Endothelial cell of umbilical vein (primary cell): Measurements from ENCODE around the gene LPP. TPM values are rescaled to one million over a fixed set of nuclear protein-coding genes. Genes with fewer than 3 reads are reported as not detected.

Experiments
- BruUV-seq: library from RNA; stranded (reverse); fragments of 400-500 nt; replicated peaks from 2 replicates; lab custom pipeline; 2021; lab: Mats Ljungman, UMichigan
- CTCF ChIA-PET: fragments of 300-600, 350-600 bp; sonication (Branson Sonifier 250); formaldehyde crosslinking; loops from one replicate; lab custom pipeline; 2021; ENCODE audit warnings: antibody characterized with exemption, inconsistent platforms; lab: Charles Lee
- POLR2A ChIA-PET: fragments of 300-600, 350-600 bp; sonication (Branson Sonifier 250); formaldehyde crosslinking; loops from one replicate; lab custom pipeline; 2021; ENCODE audit warnings: antibody characterized with exemption, inconsistent platforms; lab: Charles Lee
- DNase-seq: peaks from one replicate; pipeline ENCODE4 v3.0.0-alpha.2; 2011; ENCODE audit warnings: low read depth, low spot score
- FAIRE-seq: peaks from 2 replicates; lab custom pipeline; 2011; peaks lifted over from hg19 to GRCh38; lab: Jason Lieb, UNC
- H2AFZ ChIP-seq: 2 replicates; pipeline ENCODE4 v1.6.0; 2012; ENCODE audit warnings: low read depth, low read length, control low read depth, inconsistent platforms
- H3K27ac ChIP-seq: 2 replicates; pipeline ENCODE4 v1.5.1; 2011; ENCODE audit warnings: low read depth, mild to moderate bottlenecking, control low read depth, low read length, moderate library complexity; ENCODE audit not compliant: insufficient read depth
- H3K27me3 ChIP-seq, 2 experiments: 2 replicates each; pipeline versions ENCODE4 v1.6.0 to v1.6.1; 2011; ENCODE audit warnings: low read length in 2 of 2, mixed read lengths in 1 of 2; ENCODE audit not compliant: control insufficient read depth in 2 of 2, insufficient read depth in 2 of 2
- H3K36me3 ChIP-seq, 2 experiments: 2 replicates in 1 of 2; 3 replicates in 1 of 2; pipeline ENCODE4 v1.5.1; 2011; ENCODE audit warnings: low read length in 2 of 2, mild to moderate bottlenecking in 1 of 2, moderate library complexity in 1 of 2; ENCODE audit not compliant: control insufficient read depth in 2 of 2, insufficient read depth in 2 of 2; ENCODE audit errors: extremely low read depth in 1 of 2
- H3K4me1 ChIP-seq: 3 replicates; pipeline ENCODE4 v1.5.1; 2011; ENCODE audit warnings: mild to moderate bottlenecking, low read length; ENCODE audit not compliant: control insufficient read depth, insufficient read depth; ENCODE audit errors: extremely low read depth
- H3K4me2 ChIP-seq: 2 replicates; pipeline ENCODE4 v1.6.1; 2011; ENCODE audit warnings: low read length, control low read depth, mixed read lengths; ENCODE audit not compliant: insufficient read depth
- H3K4me3 ChIP-seq, 3 experiments: fragments of 200-600 bp in 1 of 3; sonication (generic), shearing (Covaris generic) in 1 of 3; replicated peaks in 1 of 3; 2 replicates each; pipeline ENCODE4 v1.5.1; 2011 to 2016; ENCODE audit warnings: control low read depth in 3 of 3, low read length in 3 of 3, mild to moderate bottlenecking in 2 of 3, inconsistent platforms in 1 of 3, low read depth in 1 of 3, moderate library complexity in 1 of 3; ENCODE audit not compliant: insufficient read depth in 1 of 3
- H3K79me2 ChIP-seq: 2 replicates; pipeline ENCODE4 v1.6.0; 2012; ENCODE audit warnings: low read length, inconsistent platforms; ENCODE audit not compliant: control insufficient read depth, insufficient read depth
- H3K9ac ChIP-seq: replicated peaks from 2 replicates; pipeline ENCODE3; 2011; ENCODE audit warnings: low read length, control low read depth; ENCODE audit not compliant: insufficient read depth; ENCODE audit errors: extremely low read depth
- H3K9me1 ChIP-seq: replicated peaks from 3 replicates; pipeline ENCODE4 v1.6.0; 2011; ENCODE audit warnings: mild to moderate bottlenecking, low read length; ENCODE audit not compliant: control insufficient read depth, insufficient read depth; ENCODE audit errors: extremely low read depth
- H3K9me3 ChIP-seq: replicated peaks from 2 replicates; pipeline ENCODE4 v1.5.1; 2012; ENCODE audit warnings: low read length, inconsistent platforms; ENCODE audit not compliant: control insufficient read depth, insufficient read depth
- H4K20me1 ChIP-seq: replicated peaks from 2 replicates; pipeline ENCODE3; 2011; ENCODE audit warnings: mild to moderate bottlenecking, low read length; ENCODE audit not compliant: control insufficient read depth, insufficient read depth; ENCODE audit errors: extremely low read depth
- CTCF ChIP-seq, 2 donors: IDR thresholded peaks; 1 replicate in 1 of 2; 2 replicates in 1 of 2; pipeline ENCODE4 v1.5.1; 2011; ENCODE audit warnings: low read length in 2 of 2, mild to moderate bottlenecking in 2 of 2, moderate library complexity in 2 of 2, control low read depth in 1 of 2, inconsistent platforms in 1 of 2, low read depth in 1 of 2; ENCODE audit not compliant: insufficient read depth in 1 of 2; ENCODE audit errors: extremely low read depth in 1 of 2
- EZH2 ChIP-seq: IDR thresholded peaks from 2 replicates; pipeline ENCODE4 v1.6.1; 2012; ENCODE audit warnings: borderline replicate concordance, low read depth, mild to moderate bottlenecking, moderate library complexity, low read length, inconsistent platforms; ENCODE audit not compliant: severe bottlenecking
- FOS ChIP-seq: IDR thresholded peaks from 2 replicates; pipeline ENCODE4 v1.6.1; 2011; ENCODE audit warnings: mild to moderate bottlenecking, low read length, moderate library complexity, borderline replicate concordance; ENCODE audit not compliant: insufficient read depth
- GATA2 ChIP-seq: IDR thresholded peaks from 2 replicates; pipeline ENCODE4 v1.7.0; 2011; ENCODE audit warnings: low read depth, mild to moderate bottlenecking, moderate library complexity, mixed read lengths, low read length; ENCODE audit not compliant: insufficient read length, insufficient read depth
- JUN ChIP-seq: IDR thresholded peaks from 2 replicates; pipeline ENCODE4 v1.6.1; 2011; ENCODE audit warnings: borderline replicate concordance, low read depth; ENCODE audit not compliant: insufficient read length, insufficient read depth
- MAX ChIP-seq: IDR thresholded peaks from 2 replicates; pipeline ENCODE4 v1.6.1; 2011; ENCODE audit not compliant: insufficient read depth, insufficient read length
- MYC ChIP-seq: IDR thresholded peaks from one replicate; pipeline ENCODE4 v1.6.1; 2011; ENCODE audit warnings: mild to moderate bottlenecking, low read depth, low read length
- POLR2A ChIP-seq: IDR thresholded peaks from 2 replicates; pipeline ENCODE4 v1.6.1; 2012; ENCODE audit warnings: low read depth, mild to moderate bottlenecking, control low read depth, low read length
- POLR2AphosphoS5 ChIP-seq: IDR thresholded peaks from 2 replicates; pipeline ENCODE4 v1.6.1; 2012; ENCODE audit warnings: low read depth, mild to moderate bottlenecking, control low read depth, low read length, moderate library complexity; ENCODE audit not compliant: insufficient read depth
- dilution Hi-C: fragments of 300-500 bp; cut with MboI; formaldehyde crosslinking; loops from one replicate; pipeline ENCODE4 v1.15.0; 2019; ENCODE audit warnings: low sequenced_read_pairs; ENCODE audit not compliant: extremely low pct_ligation_motif_present
- intact Hi-C: fragments of 100-400 bp; cut with micrococcal nuclease; formaldehyde crosslinking; loops from one replicate; pipeline ENCODE4 v1.10.0; 2022
- polyA plus RNA-seq, 4 experiments: library from polyadenylated mRNA; depleted of rRNA in 3 of 4; stranded (reverse) in 3 of 4; unstranded in 1 of 4; fragments of >200 nt; gene quantifications; 2 replicates each; pipeline versions ENCODE4 v1.2.1 to v1.2.3, GENCODE V29; 2011 to 2012; ENCODE audit warnings: missing spikeins in 1 of 4
- total RNA-seq: library from RNA; stranded (reverse); gene quantifications from 2 replicates; pipeline ENCODE4 v1.2.3, GENCODE V29; 2021

LPP gene
- total and polyA plus RNA-seq, 2 donors (not counting 3 experiments of a cell fraction or from before 2014, with no cell fraction given) = 16.9 to 153 TPM

- no TSS peak for BruUV-seq
- Histone ChIP-seq H3K9me3 (no peaks in the 10 kb centered on the region), H3K4me1 (no peaks in the 10 kb centered on the region), H3K9ac (no peak overlapping the region), H3K27ac (no peak overlapping the region), H3K4me2 (no peak overlapping the region), H4K20me1 (no peaks in the 10 kb centered on the region), H3K36me3 (no peaks in the 10 kb centered on the region), H3K9me1 (no peaks in the 10 kb centered on the region), H2AFZ (no peak overlapping the region), H3K27me3 (no peaks in the 10 kb centered on the region), H3K4me3 (no peak overlapping the region), H3K79me2 (no peaks in the 10 kb centered on the region)
- POLR2A ChIA-PET = no interaction called here
- dilution Hi-C loops (no loop called here), intact Hi-C loops (no loop called here)
- FAIRE-seq (no peak), DNase-seq (no peak)
- CTCF ChIA-PET = interaction anchor here (1.2 to 1.3 kb wide), 2 partner anchors 10 to 27 kb away, joined by 3 read pairs; no protein-coding TSS in a partner anchor
- no peak for TF ChIP-seq JUN
- TF ChIP-seq POLR2A = no peak
- TF ChIP-seq MYC = no peak
- no peak for TF ChIP-seq MAX
- no peak for TF ChIP-seq CTCF (IDR thresholded peaks at IDR 0.05; ENCODE audit: extremely low read depth in 1 of 2, insufficient read depth in 1 of 2, low read depth in 1 of 2, low read length in 2 of 2)
- TF ChIP-seq POLR2AphosphoS5 = no peak
- no peak for TF ChIP-seq EZH2
- no peak for TF ChIP-seq GATA2
- TF ChIP-seq FOS = no peak
Observed at GRCh38 chr3:188908002-188908850, 754.3 kb downstream of the LPP start.
